SW 1271 (cell line): ENCODE measurements around the gene IRF2.
A peak's percentile ranks its signal among the peaks of the same experiment; 100 is the strongest.

Experiments used
- DNase-seq, 2 experiments: peaks; one replicate each; lab custom pipeline; 2025; lab: John Stamatoyannopoulos, UW

The IRF2 gene

GRCh38 chr4:184473499-184474262, 669 bp downstream of the IRF2 start:
- peak in 1 of 2 experiments; percentile 46 for DNase-seq

GRCh38 chr4:184472614-184473498, 1.5 kb downstream of the IRF2 start:
- peak; percentile 8 to 64 for DNase-seq

GRCh38 chr4:184471881-184472613, 2.3 kb downstream of the IRF2 start:
- DNase-seq, result no peak

GRCh38 chr4:184470785-184471110, 3.6 kb downstream of the IRF2 start:
- DNase-seq, result no peak

- DNase-seq, result no peak
Measured at GRCh38 chr4:184466634-184467033, 7.7 kb downstream of the IRF2 start.

GRCh38 chr4:184464759-184465454, 9.4 kb downstream of the IRF2 start:
- DNase-seq, result no peak

GRCh38 chr4:184463856-184464255, 10.5 kb downstream of the IRF2 start:
- no peak for DNase-seq

- DNase-seq, result no peak
Measured at GRCh38 chr4:184463158-184463557, 11.2 kb downstream of the IRF2 start.

- DNase-seq, result no peak
Measured at GRCh38 chr4:184462724-184463123, 11.6 kb downstream of the IRF2 start.

GRCh38 chr4:184461711-184462441, 12.5 kb downstream of the IRF2 start:
- no peak for DNase-seq

- no peak for DNase-seq
Measured at GRCh38 chr4:184460499-184461285, 13.7 kb downstream of the IRF2 start.

GRCh38 chr4:184459413-184459812, 14.9 kb downstream of the IRF2 start:
- no peak for DNase-seq

- no peak for DNase-seq
Measured at GRCh38 chr4:184457535-184458249, 16.7 kb downstream of the IRF2 start.

- no peak for DNase-seq
Measured at GRCh38 chr4:184456337-184456736, 18.0 kb downstream of the IRF2 start.

GRCh38 chr4:184455299-184455698, 19.1 kb downstream of the IRF2 start:
- DNase-seq, result no peak

GRCh38 chr4:184453365-184454160, 20.8 kb downstream of the IRF2 start:
- peak; percentile 25 to 65 for DNase-seq

GRCh38 chr4:184452740-184453139, 21.6 kb downstream of the IRF2 start:
- no peak for DNase-seq

- no peak for DNase-seq
Measured at GRCh38 chr4:184451726-184452125, 22.6 kb downstream of the IRF2 start.
